ENCODE results near the gene GPR39. TPM values are rescaled to one million over a fixed set of nuclear protein-coding genes. Genes with fewer than 3 reads are reported as not detected.

The GPR39 gene
- total RNA-seq, 1 donor from 2014 or later: 2.9 TPM

DNA sequence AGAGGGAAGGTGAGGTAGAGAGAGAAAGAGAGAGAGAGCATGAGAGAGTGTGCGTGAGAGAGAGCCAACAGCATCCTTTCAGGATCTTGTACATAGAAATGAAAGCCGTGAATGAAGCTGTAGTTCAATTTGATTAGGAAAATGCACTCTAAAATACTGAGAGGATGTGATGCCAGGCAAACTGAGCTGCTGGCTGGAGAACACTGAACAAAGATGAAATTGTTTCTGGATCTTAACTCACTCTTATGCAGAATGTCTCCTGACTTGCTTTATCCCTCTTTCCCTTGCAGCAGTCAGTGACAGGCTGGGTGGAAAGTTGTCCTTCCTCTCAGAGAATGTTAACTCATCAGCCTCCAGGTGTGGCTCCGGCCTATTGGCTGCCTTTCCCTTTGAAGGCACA lies 242.7 kb downstream of the GPR39 start:
- no peak for DNase-seq (ENCODE audit: low spot score in 2 of 2)
- no peak for FAIRE-seq

GRCh38 chr2:132662732-132663131 lies 246.1 kb downstream of the GPR39 start:
- no peak for DNase-seq (ENCODE audit: low spot score in 2 of 2)
- FAIRE-seq: no peak

- FAIRE-seq: no peak
- no peak for DNase-seq (ENCODE audit: low spot score in 2 of 2)
Measured at GRCh38 chr2:132664096-132664495, 247.5 kb downstream of the GPR39 start.

- FAIRE-seq (no peak), DNase-seq (ENCODE audit: low spot score in 2 of 2) (no peak)
Measured at GRCh38 chr2:132665401-132666140, 249.0 kb downstream of the GPR39 start.

DNA sequence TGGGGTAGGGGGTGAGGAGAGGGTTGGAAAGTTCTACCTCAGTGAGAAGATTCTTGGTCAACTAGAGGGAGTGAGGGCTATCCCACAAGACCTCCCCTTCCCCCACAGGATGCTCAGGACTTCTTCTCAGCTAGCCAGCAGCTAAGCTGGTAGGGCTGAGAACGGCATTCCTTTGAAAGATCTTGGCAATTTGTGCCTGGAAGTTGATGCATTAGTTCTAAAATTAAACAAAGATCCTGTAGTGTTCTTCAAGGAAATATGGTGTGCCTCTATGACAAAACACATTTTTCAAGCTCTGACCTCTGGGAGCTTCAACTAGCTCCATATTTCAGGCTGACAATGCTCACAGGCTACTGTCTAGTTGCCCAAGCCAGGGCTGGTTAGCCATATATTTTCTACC lies 251.1 kb downstream of the GPR39 start:
- no peak for DNase-seq (ENCODE audit: low spot score in 2 of 2)
- no peak for FAIRE-seq

GRCh38 chr2:132668189-132668823 lies 251.7 kb downstream of the GPR39 start:
- FAIRE-seq: no peak

GRCh38 chr2:132668987-132669907 lies 252.6 kb downstream of the GPR39 start:
- FAIRE-seq: no peak

More at GRCh38 chr2:132668189-132668823, 251.7 kb downstream of the GPR39 start:
- no peak for DNase-seq (ENCODE audit: low spot score in 2 of 2)

DNA sequence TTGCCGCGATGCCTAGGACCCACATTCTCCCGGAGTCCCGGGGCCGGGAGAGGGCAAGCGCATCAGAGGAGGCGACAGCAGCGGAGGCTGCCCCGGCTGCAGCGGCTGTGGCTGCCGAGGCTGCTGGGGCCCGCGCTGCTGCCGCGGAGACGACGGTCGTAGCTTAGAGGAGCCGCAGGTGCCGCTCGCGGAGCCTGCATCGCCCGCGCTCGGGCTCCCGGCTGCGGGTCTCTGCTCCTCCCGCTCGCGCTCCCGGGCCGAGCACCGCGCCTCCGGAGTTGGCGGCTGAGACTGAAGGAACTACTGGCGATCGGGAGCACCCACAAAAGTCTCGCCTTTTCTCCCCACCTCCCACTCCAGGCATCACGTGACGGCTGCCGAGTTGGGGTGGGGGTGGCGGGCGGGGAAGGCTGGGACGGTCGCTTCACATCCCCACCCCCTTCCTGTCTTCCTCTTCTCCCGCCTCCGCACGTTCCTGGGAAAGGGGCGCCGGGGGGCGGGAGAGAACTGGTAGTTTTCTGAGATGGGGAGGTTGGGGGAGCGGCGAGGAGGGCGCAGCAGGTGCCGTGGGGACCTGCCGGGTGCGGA lies 253.4 kb downstream of the GPR39 start, which contains the start of gene LYPD1:
Gene LYPD1 (minus strand): TSS at position 298 of the 588 bp plus-strand sequence. CDS start 273 bp downstream, at position 25.
- peak; percentile 48 to 51 for DNase-seq (ENCODE audit: low spot score in 2 of 2)
- FAIRE-seq: no peak

More at GRCh38 chr2:132668987-132669907, 252.6 kb downstream of the GPR39 start:
- no peak for DNase-seq (ENCODE audit: low spot score in 2 of 2)

GRCh38 chr2:132670496-132671150 lies 254.0 kb downstream of the GPR39 start:
- FAIRE-seq: no peak

DNA sequence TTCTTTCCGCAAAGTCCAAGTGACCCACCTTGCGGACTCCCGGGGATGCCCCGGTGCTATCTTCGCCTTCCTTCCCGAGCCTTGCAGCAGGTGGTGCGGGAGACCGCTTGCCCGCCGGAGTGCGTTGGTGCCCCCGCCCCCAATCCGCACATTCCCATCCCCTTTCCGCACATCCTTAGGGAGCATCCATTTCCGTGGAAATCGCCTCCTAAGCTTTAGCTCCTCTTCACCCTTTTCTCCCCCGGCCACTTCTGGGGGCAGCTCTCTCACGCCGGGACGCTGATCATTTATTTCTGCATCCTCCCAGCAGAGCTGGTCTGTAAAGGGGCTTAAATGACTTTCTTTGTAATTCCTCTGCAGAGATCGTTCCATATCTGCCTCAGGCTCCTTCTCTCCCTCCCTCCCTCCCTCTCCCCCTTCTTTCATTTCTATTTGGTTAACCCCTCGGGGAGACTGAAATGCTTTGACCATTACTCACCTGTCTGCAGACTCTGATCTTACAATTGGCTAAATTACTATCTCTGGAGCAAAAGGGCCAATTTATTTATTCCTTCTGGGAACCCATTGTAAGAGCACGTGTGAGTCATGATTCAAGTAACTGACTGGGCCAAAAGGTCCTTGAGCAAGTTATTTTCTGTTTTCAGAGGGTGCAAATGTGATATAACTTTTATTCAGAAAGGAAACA lies 254.7 kb downstream of the GPR39 start:
- no peak for DNase-seq (ENCODE audit: low spot score in 2 of 2)
- FAIRE-seq: no peak

More at GRCh38 chr2:132670496-132671150, 254.0 kb downstream of the GPR39 start:
- DNase-seq (ENCODE audit: low spot score in 2 of 2): peak in 1 of 2 donors; percentile 24

DNA sequence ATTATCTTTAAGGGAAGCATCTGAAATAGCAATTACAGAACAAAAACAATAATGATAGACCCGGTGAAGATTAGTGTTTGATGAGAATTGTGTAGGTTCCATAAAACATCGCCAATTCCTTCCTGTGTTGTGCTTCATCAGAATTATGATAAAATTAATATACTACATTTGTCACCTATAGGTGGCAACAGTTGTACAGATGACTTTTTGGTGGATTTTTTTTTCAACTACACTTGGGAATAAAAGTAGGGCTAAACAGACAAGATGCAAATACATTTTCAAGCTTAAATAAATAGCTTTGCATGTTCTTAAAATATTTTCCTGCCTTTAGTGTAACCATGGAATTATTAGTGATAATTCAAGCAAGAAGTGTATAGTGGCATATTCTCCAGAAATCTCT lies 260.4 kb downstream of the GPR39 start:
- no peak for DNase-seq (ENCODE audit: low spot score in 2 of 2)
- FAIRE-seq: no peak

DNA sequence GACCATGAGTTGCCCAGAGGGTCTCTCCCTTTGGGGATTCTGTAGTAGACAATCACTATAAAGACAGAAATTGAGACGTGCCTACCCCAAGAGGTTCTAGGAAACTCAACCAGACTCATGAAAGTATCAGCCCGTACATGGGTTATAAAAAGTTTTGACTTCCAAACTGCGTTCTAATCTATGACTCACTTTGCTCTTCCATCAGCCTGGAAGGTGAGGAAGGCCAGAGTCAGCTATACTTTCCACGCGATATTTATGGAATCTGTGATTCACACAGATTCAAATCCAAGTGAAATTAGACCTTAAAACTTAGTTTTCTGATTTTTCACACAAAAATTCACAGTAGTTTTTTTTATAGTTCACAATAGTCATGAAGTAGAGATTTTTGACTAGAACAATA lies 261.1 kb downstream of the GPR39 start:
- FAIRE-seq (no peak), DNase-seq (ENCODE audit: low spot score in 2 of 2) (no peak)

DNA sequence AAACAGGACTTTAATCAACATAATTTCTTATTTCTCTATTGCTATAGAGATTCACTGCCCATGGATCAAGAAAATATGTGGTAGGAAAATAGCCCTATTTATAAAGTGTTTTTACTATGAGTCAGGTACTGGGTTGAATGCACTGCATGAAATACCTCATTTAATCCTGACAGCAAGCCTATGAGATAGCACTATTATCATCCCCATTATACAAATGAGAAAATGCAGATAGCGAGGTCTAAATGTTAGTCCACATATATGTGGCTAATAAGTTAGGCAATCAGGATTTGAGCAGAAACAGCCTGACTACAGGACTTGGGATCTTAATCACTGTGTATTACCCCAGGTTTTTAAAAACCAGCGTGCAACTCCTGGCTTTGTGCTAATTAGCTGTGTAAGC lies 261.9 kb downstream of the GPR39 start:
- FAIRE-seq (no peak), DNase-seq (ENCODE audit: low spot score in 2 of 2) (no peak)

DNA sequence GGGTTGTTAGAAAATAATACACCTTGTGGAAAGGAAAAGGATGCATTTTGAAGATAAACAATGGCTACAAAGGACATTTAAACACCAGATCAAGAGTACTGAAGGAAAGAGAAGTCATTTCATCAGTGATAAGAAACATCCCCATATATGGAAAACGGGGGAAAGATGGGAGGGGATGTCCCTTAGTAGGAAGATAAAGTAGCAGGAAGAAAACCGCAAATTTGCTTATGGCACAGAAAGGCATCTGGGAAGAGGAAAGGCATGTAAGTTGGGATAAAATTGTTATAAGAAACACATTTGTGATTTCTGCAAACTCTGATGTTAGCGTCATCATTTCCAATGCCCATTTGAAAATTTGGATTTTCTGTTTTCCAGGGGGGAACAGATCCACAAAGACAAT lies 263.9 kb downstream of the GPR39 start:
- DNase-seq (ENCODE audit: low spot score in 2 of 2) (no peak), FAIRE-seq (no peak)

GRCh38 chr2:132681766-132682165 lies 265.2 kb downstream of the GPR39 start:
- no peak for FAIRE-seq

DNA sequence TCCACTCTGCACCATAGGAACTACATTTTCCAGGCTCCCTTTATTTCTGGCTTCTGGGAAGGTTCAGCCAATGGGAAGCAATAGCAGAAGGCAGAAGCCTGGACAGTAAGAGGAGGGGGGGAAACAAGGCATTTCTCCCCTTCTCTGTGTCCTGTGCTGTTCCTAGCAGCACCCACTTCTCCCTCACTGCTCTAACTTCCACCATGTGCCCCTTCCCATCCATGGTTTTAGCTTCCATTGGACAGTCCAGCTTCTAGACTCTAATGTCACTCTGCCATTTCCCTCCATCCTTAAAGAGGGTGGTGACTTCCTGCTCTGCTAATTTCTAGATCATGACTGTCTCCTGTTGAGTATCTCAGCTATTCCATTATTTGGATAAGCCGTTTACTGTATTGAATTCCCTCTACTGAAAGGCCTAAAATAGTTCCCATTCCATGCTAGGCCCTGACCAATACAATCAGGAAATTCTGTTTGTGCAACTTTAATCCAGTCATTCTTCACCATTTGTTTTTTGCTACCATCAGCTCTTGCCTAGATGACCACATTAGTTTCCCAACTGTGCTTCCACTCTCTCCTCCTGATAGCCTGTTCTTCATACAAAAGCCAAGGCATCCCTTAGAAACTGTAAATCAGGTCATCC lies 274.2 kb downstream of the GPR39 start:
- FAIRE-seq (no peak), DNase-seq (ENCODE audit: low spot score in 2 of 2) (no peak)

More at GRCh38 chr2:132681766-132682165, 265.2 kb downstream of the GPR39 start:
- DNase-seq (ENCODE audit: low spot score in 2 of 2): no peak

DNA sequence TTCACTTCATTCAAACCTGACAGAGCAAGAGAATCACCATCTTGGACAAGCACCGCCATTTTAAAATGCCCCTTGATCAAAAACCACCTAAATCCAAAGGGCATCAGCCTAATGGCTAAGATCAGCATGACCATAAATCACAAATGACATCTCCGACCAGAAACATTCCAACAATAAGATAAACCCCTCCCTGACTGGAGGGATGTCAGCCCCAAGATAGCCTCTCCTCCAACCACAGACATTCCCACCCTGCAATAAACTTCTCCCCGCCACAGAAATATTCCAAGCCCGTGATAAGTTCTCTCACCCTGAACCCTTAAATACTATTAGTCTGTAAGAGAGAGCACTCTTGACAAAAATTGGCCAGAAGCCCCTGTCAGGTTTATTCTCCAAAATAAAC lies 275.0 kb downstream of the GPR39 start:
- no peak for DNase-seq (ENCODE audit: low spot score in 2 of 2)
- FAIRE-seq: no peak

DNA sequence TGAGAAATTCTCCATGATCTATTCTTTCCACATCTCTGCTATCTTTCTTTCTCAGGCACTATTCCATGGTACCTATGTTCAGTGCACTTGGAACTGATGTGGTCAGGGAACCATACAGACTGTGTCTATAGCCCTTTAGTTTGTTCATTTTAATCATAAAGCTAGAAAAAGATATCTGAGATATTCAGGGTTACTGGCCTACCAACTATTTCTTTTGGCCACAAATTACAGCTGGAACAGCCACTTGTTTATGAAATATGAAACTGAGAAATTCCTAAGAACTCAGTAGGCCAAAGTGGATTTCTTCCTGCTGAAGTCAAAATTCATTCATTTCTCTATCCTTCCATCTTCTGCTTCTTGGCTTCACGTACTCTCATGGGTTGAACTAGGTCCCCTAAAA lies 276.2 kb downstream of the GPR39 start:
- DNase-seq (ENCODE audit: low spot score in 2 of 2) (no peak), FAIRE-seq (no peak)

All from frontal cortex (tissue), 4 donors.